Retinal pigment epithelial cell (primary cell): ENCODE measurements around the gene CD4.
A peak's percentile ranks its signal among the peaks of the same experiment; 100 is the strongest.

Source experiments
- DNase-seq: peaks from one replicate; pipeline ENCODE4 v3.0.0-alpha.2; 2010; ENCODE audit warnings: low read depth
- H3K4me3 ChIP-seq: 2 replicates; pipeline ENCODE4 v1.5.1; 2011; ENCODE audit warnings: mild to moderate bottlenecking, low read length, control low read depth, moderate library complexity
- CTCF ChIP-seq: conservative IDR thresholded peaks from 2 replicates; pipeline ENCODE4 v1.5.1; 2011; ENCODE audit warnings: low read depth, low read length, control low read depth, inconsistent platforms

The CD4 gene

GRCh38 chr12:6818222-6818621, 28.9 kb downstream of the CD4 start:
- no peak for TF ChIP-seq CTCF
- DNase-seq: no peak
- H3K4me3 ChIP-seq: no peak overlapping the region

GRCh38 chr12:6818645-6819044, 29.3 kb downstream of the CD4 start:
- TF ChIP-seq CTCF: no peak
- DNase-seq: no peak
- H3K4me3 ChIP-seq: no peak overlapping the region

- no peak overlapping the region for H3K4me3 ChIP-seq
- no peak for DNase-seq
- TF ChIP-seq CTCF: no peak
These were observed 30.0 kb downstream of the CD4 start for GRCh38 chr12:6819106-6820030.

- no peak for TF ChIP-seq CTCF
- no peak for DNase-seq
- H3K4me3 ChIP-seq: no peak overlapping the region
These were observed 30.8 kb downstream of the CD4 start for GRCh38 chr12:6820166-6820565.

GRCh38 chr12:6821591-6822425, 32.5 kb downstream of the CD4 start, which contains the start of gene GPR162:
TSS of gene GPR162 (plus strand) at chr12:6821821. CDS start at chr12:6823899, 2,078 bp downstream.
- TF ChIP-seq CTCF: no peak
- DNase-seq: no peak
- peak within 1 kb of the TSS; percentile 47 for H3K4me3 ChIP-seq

- H3K4me3 ChIP-seq: peak overlapping the region; percentile 47
- no peak for TF ChIP-seq CTCF
- DNase-seq: no peak
These were observed 33.3 kb downstream of the CD4 start for GRCh38 chr12:6822426-6823135.
